Uterus (tissue), 2 donors: Measurements from ENCODE around the gene ZFYVE21.

Source experiments
- POLR2A ChIP-seq, 2 donors: fragments of 450-650 bp; IDR thresholded peaks; one replicate each; pipeline ENCODE4 v1.6.1; 2016; ENCODE audit warnings: antibody characterized with exemption in 2 of 2, mild to moderate bottlenecking in 1 of 2, moderate library complexity in 1 of 2
- TF ChIP-seq, protein P1 (sequence below), 4 experiments: fragments of 200-600 bp in 2 of 4; fragments of 450-650 bp in 2 of 4; sonication (generic) in 2 of 4; IDR thresholded peaks; one replicate each; pipeline ENCODE4 v1.5.1; 2016 to 2019; ENCODE audit warnings: antibody characterized with exemption in 4 of 4, mild to moderate bottlenecking in 2 of 4, moderate library complexity in 1 of 4

DNA sequence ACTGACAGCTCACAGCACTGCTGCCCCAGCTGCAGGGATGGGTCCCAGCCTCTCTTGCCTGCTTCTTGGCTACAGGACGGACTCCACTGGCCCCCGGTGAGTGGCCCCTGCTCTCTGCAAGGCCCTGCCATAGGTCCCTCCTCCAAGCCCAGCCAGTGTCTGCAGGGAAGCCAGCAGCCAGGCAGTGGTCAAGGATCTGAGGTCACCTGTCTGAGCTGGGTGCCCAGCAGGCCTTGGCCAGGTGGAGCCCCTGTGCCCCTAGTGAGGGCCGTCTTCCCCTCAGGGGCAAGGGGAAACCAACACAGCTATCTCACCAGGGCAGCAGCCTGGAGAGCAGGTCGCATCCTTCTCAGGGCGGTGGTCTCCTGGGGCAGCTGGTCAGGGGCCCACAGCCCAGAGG, 13.5 kb upstream of the ZFYVE21 start:
- TF ChIP-seq, protein P1, sequence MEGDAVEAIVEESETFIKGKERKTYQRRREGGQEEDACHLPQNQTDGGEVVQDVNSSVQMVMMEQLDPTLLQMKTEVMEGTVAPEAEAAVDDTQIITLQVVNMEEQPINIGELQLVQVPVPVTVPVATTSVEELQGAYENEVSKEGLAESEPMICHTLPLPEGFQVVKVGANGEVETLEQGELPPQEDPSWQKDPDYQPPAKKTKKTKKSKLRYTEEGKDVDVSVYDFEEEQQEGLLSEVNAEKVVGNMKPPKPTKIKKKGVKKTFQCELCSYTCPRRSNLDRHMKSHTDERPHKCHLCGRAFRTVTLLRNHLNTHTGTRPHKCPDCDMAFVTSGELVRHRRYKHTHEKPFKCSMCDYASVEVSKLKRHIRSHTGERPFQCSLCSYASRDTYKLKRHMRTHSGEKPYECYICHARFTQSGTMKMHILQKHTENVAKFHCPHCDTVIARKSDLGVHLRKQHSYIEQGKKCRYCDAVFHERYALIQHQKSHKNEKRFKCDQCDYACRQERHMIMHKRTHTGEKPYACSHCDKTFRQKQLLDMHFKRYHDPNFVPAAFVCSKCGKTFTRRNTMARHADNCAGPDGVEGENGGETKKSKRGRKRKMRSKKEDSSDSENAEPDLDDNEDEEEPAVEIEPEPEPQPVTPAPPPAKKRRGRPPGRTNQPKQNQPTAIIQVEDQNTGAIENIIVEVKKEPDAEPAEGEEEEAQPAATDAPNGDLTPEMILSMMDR (IDR thresholded peaks at IDR 0.05), result no peak
- TF ChIP-seq POLR2A (IDR thresholded peaks at IDR 0.05), result no peak
